CMK (cell line): ENCODE results near the gene SCO1.

Source experiments
- DNase-seq: peaks from one replicate; pipeline ENCODE4 v3.0.0-alpha.2; 2010; ENCODE audit warnings: low read depth

Gene SCO1

DNA sequence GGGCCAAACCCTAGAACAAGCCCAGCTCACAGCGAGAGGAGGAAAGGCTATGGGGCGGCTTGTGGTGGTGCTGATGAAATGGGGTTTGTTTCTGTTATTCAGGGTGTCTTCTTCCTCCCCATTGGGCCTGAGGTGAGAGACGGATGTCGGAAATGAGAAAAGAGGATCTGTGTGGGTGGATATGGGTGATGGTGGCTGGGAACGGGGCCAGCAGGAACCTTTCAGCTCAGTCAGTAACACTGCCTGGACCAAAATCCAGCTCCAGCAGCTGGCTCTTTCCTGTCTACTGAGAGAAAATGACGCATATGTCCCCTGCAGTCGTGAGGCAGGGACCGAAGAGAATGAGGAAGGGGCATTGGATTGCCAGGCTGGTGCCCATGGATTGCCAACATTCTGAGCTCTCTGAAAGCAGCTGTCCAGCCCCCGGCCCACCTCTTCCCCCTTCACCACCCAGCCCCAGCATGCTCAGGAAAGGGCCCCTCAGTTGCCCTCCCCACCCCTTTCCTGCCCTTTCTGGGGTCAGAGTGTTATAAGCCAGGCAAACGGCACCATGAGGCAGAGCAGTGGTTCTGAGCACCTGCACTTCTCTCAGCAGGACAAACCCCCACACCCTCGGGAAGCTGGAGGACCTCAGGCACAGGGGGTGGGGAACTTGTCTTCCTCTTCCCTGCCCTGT is 44.2 kb downstream of the SCO1 start:
- DNase-seq: no peak

DNA sequence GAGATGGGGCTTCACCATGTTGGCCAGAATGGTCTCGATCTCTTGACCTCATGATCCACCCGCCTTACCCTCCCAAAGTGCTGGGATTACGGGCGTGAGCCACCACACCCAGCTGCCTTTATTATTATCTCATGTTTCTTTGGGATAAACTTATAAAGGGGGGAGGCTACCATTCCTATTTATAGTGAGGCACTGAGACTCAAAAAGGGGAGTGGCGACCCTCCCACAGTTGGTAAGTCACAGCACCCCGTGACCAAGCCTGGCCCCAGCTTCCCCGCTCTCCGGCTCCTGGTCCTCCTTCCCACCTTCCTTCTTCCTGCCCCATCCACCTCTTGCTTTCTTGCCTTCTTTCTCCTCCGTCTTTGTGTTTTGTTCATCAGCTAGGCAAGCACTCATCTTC is 45.4 kb downstream of the SCO1 start:
- DNase-seq: no peak

DNA sequence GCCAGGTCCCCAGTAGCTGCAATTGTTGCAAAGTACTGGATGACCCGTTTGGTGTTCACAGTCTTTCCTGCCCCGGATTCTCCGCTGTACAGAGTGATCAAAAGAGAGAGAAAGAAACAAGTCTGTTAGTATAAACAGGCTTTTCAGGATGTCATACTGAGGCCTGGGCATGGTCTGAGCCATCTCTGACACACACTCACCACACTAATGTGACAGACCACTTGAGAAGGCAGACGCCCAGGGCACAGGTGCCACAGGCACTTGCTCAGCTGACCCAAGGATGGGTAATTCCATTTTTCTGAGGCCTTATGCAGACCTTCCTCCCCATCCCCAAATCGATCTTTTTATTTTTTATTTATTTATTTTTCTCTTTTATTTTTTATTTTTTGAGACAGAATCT is 47.7 kb downstream of the SCO1 start:
- DNase-seq: no peak

DNA sequence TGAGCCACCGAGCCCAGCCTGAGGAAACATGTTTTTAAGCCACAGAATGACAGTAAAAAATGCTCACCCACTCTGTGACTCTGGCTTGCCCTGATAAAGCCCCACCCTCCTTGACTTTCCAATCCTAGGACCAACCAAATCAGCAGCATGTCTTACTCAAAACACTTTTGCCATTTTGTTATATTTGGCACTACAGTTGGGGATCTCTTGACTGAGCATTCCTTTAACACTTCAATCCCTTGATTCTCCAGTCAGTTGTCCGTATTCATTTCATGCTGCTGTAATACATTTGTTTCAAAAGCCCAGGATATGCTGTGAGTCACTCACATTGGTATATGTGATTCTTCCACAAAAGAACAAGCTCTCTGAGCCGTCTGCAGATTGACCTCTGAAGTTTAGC is 48.4 kb downstream of the SCO1 start:
- DNase-seq: no peak

DNA sequence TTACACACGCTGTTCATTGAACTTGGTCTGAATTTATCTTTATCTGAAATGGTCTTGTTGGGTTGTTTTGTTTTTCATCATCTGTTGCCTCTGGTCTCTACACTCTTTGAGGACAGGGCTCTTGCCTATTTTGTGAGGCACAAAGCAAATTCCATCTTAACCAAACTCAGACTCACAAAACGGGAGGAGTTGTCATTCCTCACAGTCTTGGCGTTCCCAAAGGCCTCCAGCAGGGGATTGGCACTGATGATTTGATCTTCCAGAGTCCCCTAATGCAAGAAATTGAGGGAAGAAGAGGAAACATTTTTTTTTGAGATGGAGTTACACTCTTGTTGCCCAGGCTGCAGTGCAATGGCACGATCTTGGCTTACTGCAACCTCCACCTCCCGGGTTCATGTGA is 49.0 kb downstream of the SCO1 start:
- DNase-seq: no peak

DNA sequence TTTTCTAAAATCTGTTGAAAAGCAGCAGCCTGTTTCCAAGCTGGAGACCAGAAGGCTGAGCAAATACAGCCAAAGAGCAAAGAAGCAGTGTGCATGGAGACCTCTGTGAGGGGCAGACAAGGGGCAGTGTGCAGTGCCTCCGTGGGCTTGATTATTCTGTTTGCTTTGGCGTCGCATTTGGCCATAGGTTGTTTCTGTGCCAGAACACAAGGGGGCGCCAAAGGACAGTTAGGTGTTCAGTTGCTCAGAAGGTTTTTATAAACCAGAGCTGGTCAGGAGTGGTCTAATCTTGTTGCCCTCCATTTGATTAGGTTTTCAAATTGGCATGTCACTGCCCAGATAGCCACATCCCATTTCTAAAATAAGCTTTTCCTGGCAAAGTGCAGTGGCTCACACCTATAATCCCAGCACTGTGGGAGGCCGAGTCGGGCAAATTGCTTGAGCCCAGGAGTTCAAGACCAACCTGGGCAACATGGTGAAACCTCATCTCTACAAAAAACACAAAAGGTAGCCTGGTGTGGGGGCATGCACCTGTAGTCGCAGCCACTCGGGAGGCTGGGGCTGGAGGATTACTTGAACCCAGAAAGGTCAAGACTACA is 50.8 kb downstream of the SCO1 start:
- peak; percentile 30 for DNase-seq

DNA sequence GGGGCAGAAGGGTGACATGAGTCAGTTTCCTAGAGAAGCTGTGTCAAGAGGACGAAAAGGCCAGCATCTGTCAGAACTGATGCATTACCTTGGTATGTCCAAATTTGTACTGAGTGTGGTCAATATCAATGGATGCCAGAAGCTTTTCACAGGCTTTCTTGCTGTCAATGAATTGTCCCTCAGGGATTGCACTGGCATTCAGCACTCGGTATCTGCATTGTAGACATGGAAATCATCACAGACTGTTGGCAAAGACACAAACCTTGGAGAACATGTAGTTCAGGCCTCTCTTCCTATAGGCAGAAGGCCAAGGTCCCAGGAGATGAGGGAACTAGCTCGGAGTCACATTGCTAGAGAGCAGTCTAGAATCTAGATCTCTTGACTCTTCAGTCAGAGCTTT is 56.9 kb downstream of the SCO1 start:
- no peak for DNase-seq

DNA sequence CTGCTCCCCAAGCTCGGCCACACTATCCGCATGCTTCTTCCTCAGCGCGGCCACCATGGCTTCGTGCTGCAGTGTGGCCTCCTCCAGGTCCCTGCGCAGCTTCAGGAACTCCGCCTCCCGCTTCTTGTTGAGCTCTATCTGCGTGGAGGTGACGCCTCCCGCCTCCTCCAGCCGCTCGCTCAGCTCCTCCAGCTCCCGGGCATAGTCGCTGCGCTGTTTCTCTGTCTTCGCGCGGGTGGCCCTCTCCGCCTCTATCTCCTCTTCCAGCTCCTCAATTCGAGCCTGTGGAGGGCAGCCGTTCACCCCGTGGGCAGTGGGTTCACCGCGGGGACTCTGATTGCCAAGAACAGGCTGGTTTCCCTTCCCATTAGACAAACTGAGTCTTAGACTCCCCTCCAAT is 59.2 kb downstream of the SCO1 start:
- no peak for DNase-seq

DNA sequence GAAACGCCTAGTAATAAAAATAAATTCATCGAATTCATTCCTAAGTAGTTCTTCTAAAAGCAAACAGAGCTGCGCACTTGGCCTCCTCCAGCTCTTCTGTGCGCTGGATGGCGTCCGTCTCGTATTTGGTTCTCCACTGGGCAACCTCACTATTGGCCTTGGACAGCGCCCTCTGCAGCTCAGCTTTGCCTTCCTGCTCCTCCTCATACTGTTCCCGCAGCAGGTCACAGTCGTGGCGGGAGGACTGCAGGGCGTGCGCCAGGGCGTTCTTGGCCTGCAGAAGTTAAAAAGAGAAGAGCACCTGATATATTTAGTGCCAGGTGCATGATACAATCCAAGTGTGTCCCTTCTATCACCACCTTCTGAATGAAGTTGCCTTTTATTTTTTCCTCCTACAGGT is 62.0 kb downstream of the SCO1 start:
- no peak for DNase-seq

DNA sequence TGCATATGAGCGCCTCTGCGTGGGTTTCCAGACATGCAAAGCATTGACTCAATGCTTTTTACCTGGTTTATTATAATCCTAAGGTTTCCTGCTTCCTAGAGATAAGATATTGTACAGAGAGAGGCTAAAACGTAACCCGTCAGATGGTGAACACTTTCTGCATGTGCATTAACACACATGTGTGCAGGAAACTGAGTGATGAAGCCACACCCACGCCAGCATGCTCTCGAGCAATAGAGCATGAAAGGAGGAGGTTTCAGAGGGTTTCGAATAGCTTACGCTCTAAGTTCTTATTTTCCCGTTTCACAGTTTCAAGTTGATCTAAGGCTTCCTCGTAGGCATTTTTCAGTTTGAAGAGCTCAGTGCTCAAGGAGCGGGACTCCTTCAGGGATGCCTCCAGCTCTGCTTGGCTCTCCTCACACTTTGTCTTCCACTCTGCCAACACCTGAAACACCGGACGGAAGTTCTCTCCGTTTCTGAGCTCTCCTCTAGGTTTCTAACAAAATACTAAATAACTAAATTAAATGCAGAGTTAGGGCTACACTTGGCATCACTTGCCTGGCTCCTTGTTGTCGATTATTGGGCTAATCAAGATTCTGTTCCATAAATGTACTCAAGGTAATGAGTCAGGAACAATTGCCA is 63.5 kb downstream of the SCO1 start:
- no peak for DNase-seq

DNA sequence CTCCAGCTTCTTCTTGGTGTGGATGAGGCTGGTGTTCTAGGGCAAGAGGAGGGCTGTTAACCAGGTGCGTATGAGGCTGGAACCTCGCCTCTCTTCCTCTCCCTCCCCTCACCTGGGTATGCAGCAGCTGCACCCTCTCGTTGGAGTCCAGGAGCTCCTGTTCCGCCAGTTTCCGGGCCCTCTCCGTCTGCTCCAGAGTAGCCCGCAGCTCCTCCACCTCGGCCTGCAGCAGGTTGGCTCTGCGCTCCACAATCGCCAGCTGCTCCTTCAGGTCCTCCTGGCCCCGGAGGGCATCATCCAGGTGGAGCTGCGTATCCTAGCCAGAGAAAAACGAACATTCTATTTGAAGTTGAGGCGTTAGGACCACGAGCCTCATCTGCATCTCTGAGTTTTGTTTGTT is 65.6 kb downstream of the SCO1 start:
- DNase-seq: no peak

DNA sequence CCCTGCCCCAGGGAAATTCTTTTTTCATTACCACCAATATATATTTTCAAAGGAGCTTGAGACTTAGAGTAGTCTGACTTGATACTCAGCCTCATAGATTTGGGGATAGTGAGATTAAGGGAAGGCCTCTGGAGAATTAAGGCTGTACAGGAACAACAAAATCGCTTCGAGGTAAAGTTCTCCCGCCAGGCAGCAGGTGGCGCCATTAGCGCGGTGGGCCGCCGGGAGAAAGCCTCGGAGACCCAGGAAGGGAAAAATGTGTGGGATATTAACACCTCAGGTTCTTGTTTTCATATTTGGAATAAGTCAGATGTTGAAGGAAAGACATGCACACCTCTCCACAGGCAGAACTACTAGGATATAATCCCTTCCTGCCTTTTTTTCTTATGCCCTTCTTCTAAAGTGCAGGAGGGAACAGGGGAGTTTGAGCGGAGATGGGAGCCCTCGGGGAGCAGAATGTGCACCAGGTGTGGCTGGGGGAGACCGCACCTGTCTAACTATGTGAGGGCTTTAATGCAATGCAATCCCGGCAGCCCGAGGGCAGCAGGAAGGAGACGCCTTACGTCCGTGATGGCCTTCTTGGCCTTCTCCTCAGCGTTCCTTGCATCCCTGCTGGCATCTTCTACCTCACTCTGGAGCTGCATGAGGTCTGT is 66.2 kb downstream of the SCO1 start:
- DNase-seq: no peak

DNA sequence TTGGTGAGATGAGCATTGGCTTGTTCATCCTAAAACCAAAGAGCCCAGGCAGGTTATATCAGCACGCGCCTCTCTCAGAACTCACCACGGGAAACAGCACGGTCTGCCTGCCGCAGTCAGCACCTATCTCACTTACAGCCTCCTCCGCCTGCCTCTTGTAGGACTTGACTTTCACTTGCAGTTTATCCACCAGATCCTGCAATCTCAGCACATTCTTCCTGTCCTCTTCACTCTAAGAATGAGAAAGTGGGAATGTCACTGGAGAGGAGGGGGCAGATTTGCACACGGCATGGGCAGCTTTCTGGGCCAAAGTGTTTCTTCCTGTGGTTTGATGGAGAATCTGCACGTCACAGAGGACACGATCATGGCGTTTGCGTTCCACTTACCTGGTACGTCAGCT is 67.6 kb downstream of the SCO1 start:
- DNase-seq: no peak

DNA sequence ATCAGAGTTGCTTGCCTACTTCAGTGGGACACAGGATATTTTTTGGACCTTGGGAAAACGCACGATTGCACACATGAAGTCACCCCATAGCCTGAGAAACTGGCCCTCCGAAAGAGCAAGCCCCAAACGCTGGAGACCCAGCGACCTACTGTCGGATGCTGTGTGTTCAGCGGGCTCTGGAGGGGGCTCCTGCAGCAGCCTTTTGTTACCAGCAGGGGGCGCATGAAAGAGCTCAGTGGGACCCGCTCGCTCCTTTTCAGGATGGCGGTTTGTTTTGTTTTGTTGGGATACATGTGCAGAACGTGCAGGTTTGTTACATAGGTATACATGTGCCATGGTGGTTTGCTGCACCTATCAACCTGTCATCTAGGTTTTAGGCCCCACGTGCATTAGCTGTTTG is 68.6 kb downstream of the SCO1 start:
- no peak for DNase-seq

DNA sequence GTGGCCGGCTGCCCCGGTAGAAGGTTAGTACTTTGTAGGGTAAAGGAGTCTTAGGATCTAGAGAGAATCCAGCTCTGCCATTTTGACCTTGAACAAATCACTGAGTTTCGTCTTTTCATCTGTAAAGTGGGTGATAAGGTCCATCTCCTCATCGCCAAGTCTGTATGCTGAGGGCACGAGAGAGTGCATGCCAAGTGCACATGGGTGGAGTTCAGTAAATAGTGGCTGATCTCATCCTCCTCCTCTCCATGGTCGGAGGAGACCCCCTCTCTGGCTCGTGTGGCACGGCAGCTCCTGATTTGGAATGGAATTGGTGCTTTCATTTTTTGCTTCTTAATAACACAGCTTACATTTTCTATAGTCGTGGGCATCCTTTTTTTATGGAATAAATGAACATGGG is 70.9 kb downstream of the SCO1 start:
- no peak for DNase-seq

DNA sequence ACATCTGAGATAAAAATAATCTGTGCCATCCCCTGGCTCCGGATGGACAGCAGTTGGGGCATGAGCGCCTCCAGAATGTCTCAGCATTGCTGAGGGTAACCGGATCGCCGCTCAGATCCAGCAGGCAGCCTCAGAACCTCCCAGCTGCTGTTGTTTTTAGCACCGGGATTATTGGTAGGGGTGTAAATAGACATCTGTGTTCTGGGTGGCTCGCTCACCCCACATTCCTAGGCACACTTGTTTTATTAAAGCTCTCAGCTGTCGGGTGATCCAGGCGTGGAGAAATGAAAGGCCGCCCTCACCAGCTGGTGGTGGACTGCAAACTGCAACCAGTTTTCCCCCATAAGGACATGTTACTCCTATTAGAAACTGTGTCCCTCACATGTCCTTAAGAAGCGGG is 72.4 kb downstream of the SCO1 start:
- no peak for DNase-seq

DNA sequence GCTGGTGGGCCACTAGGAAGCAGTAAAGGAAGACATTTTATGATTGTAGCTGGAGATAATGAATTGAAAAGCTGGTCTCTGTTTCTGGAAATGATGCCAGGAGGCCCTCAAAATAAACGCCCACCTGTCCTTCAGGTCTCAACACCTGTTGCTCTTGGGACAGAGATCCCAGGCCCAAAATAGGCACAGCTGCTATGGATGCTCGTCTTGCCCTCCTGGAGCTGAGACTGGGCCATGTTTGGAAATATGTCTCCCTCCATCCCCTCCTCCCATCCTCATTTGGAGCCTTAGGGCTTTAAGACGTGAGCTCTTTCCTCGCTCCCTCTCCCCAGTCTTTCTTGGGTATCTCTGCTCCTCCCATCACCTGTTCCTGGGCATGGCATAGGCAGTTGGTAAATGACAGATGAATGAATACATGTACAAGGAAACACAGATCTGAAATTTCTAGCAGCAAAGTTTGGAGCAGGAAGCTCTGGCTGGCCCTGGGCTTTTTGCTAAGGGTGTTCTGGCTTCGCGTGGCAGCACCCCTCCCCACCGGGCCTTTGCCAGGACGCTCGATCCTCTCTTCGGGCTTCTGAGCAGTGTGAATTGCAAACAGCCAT is 73.5 kb downstream of the SCO1 start:
- DNase-seq: no peak

DNA sequence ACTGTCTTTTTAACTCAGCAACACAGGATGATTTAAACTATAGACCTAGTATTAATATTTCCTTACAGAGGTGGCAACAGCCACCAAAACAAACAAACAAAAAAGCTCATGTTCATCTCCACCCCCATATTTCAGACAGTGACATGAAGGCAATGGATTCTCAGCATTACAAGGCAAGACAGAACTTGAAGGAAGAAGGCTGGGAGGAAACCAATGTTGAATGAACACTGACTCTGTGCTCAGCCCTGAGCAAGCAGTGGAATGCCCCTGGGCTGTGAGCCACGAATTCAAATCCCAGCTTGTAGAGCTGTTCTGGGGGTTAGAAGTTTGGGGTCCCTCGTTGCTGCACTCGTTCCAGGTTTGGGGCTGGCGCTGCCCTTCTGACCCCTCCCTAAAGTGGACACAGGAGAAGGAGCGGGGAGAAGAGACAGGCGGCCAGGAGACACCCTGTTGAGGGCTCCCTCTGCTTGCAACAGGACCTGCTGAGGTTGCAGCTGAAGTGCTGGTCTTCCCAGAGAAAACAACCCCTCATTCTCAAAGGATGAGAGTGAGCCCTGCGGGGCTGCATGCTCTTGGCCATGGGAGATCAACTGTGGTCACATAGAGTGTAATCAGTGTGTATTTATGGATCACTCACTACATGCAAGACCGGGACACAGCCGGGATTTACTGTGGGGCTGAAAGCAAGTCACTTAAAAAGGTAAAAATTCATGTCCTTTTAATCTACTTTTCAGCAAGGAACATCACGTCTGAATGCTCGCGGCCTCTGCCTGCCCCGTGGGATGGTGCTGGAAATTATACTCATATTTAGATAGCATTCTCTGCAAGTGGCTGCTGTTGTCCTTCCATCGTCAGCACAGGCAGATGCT is 74.5 kb downstream of the SCO1 start:
- no peak for DNase-seq
